ENCODE data around the gene AAMDC. TPM values are rescaled to one million over a fixed set of nuclear protein-coding genes. Genes with fewer than 3 reads are reported as not detected.
"Not testable (repeated sequence)": the region's sequence is repeated elsewhere in the genome, so short reads cannot be mapped to it uniquely, and the experiment has no call there.

The AAMDC gene
- total RNA-seq, 1 donor from 2014 or later = 17.8 TPM

DNA sequence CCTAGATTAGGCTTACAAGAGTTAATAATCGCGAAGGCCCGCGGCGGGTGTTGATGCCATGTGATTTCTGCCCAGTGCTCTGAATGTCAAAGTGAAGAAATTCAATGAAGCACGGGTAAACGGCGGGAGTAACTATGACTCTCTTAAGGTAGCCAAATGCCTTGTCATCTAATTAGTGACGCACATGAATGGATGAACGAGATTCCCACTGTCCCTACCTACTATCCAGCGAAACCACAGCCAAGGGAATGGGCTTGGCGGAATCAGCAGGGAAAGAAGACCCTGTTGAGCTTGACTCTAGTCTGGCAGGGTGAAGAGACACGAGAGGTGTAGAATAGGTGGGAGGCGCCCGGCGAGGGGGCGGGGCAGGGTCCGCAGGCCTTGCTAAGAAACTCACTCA is 65.5 kb downstream of the AAMDC start:
- Mint-ChIP-seq H3K4me3 (no peak overlapping the region), H3K27me3 (ENCODE audit: low read depth) (no peaks in the 10 kb centered on the region), H3K9me3 (no peaks in the 10 kb centered on the region), H3K36me3 (ENCODE audit: low read depth) (peaks cover 25% of the 10 kb centered on the region), H3K4me1 (no peaks in the 10 kb centered on the region), H3K27ac (ENCODE audit: unreplicated experiment) (no peak overlapping the region)
- TF ChIP-seq, protein P1, sequence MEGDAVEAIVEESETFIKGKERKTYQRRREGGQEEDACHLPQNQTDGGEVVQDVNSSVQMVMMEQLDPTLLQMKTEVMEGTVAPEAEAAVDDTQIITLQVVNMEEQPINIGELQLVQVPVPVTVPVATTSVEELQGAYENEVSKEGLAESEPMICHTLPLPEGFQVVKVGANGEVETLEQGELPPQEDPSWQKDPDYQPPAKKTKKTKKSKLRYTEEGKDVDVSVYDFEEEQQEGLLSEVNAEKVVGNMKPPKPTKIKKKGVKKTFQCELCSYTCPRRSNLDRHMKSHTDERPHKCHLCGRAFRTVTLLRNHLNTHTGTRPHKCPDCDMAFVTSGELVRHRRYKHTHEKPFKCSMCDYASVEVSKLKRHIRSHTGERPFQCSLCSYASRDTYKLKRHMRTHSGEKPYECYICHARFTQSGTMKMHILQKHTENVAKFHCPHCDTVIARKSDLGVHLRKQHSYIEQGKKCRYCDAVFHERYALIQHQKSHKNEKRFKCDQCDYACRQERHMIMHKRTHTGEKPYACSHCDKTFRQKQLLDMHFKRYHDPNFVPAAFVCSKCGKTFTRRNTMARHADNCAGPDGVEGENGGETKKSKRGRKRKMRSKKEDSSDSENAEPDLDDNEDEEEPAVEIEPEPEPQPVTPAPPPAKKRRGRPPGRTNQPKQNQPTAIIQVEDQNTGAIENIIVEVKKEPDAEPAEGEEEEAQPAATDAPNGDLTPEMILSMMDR (conservative IDR thresholded peaks at IDR 0.05) = no peak
- no peak for DNase-seq (ENCODE audit: low read depth, low spot score)

DNA sequence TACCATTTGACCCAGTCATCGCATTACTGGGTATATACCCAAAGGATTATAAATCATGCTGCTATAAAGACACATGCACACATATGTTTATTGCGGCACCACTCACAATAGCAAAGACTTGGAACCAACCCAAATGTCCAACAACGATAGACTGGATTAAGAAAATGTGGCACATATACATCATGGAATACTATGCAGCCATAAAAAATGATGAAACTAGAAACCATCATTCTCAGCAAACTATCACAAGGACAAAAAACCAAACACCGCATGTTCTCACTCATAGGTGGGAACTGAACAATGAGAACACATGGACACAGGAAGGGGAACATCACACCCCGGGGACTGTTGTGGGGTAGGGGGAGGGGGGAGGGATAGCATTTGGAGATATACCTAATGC is 68.1 kb downstream of the AAMDC start:
- H3K9me3 Mint-ChIP-seq; H3K27ac Mint-ChIP-seq (ENCODE audit: unreplicated experiment); H3K4me1 Mint-ChIP-seq; DNase-seq (ENCODE audit: low read depth, low spot score); H3K4me3 Mint-ChIP-seq; H3K27me3 Mint-ChIP-seq (ENCODE audit: low read depth): not testable (repeated sequence)
- peaks cover 29% of the 10 kb centered on the region for H3K36me3 Mint-ChIP-seq (ENCODE audit: low read depth)

DNA sequence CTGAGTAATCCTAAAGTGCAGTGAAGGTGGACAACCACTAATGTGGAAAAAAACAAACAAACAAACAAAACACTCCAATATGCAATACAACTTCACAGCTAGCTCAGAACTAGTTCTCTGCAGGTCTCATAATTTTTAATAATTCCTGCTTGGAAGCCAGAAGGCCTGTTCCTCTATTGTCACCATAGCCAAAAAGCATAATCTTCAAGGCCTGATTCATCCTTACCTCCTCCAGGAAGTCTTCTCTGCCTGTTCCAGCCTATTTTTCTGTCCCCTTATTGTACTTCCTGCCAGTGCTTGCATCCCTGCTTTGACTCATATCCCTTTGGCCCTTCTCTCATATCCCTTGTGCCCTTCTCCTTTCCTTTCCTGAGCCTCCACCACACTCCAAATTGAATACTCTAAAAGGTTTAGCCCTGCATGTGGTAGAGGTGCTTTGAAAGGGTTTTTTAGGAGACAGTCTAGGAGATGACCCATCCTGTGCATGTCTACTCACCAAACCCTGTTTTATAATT is 69.2 kb downstream of the AAMDC start:
- H3K27ac Mint-ChIP-seq (ENCODE audit: unreplicated experiment); H3K27me3 Mint-ChIP-seq (ENCODE audit: low read depth); H3K4me3 Mint-ChIP-seq; H3K4me1 Mint-ChIP-seq; H3K9me3 Mint-ChIP-seq; DNase-seq (ENCODE audit: low read depth, low spot score): not testable (repeated sequence)
- H3K36me3 Mint-ChIP-seq (ENCODE audit: low read depth) = peaks cover 29% of the 10 kb centered on the region

DNA sequence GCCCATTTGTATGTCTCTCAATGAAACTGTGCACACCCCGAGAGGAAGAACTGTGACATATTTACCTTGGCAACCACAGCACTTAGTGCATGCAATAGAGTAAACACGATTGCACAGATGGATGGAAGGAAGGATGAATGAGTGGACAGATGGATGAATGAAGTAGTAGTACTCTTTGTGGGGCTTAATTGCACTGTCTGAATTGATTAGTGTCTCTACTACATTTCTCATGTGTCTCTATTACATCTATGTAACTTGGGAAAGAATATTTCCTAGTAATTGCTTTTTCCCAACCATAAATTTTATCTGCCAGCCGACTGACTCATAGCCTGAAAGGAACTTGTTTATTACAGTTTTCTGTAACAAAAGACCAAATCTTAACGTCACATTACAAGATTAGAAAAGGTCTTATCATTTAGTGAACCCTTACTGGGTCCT is 69.7 kb downstream of the AAMDC start:
- peaks cover 29% of the 10 kb centered on the region for H3K36me3 Mint-ChIP-seq (ENCODE audit: low read depth)
- H3K4me3 Mint-ChIP-seq; H3K4me1 Mint-ChIP-seq; H3K9me3 Mint-ChIP-seq; DNase-seq (ENCODE audit: low read depth, low spot score); H3K27me3 Mint-ChIP-seq (ENCODE audit: low read depth); H3K27ac Mint-ChIP-seq (ENCODE audit: unreplicated experiment): not testable (repeated sequence)

DNA sequence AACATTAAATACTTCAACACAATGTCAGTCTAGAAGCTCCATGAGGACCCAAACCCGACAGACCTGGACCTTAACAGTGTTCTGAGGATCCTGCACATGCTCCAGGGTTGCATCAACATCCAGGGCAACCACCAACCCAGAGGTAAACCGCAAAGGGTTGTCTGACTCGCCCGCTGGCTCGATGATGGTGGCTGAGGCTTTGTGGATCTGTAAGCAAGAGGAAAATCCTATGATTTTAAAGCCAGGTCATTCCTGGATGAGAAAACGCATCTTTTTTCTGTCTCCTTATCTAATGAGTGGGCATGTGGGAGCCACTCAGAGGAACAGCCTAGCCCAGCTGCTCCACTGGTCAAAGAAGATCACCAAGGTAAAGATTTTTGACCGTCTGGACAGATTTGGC is 70.3 kb downstream of the AAMDC start:
- not testable (repeated sequence) for H3K4me1 Mint-ChIP-seq; DNase-seq (ENCODE audit: low read depth, low spot score); H3K9me3 Mint-ChIP-seq; H3K27me3 Mint-ChIP-seq (ENCODE audit: low read depth); H3K4me3 Mint-ChIP-seq
- Mint-ChIP-seq H3K36me3 (ENCODE audit: low read depth) (peaks cover 25% of the 10 kb centered on the region), H3K27ac (ENCODE audit: unreplicated experiment) (peak overlapping the region; percentile 19)

DNA sequence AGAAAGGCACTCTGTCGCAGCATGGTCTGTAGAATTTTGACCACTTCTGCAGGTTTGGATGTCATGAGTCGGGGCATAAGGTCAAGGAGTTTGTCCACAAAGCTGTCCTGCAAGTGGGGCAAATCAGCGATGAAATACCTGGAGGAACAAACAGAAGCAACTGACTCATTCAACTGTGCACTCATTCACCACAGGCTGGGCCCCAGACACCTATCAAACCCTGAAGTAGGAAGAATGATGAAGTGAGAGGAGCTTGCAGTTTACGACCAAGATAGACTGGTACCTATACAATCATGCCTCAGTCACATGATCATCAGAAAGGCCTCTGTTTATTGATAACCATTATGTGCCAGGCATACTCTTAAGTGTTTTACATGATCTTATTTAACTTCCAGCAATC is 70.8 kb downstream of the AAMDC start:
- not testable (repeated sequence) for H3K27me3 Mint-ChIP-seq (ENCODE audit: low read depth); H3K9me3 Mint-ChIP-seq; DNase-seq (ENCODE audit: low read depth, low spot score); H3K4me1 Mint-ChIP-seq; H3K27ac Mint-ChIP-seq (ENCODE audit: unreplicated experiment); H3K4me3 Mint-ChIP-seq
- peaks cover 22% of the 10 kb centered on the region for H3K36me3 Mint-ChIP-seq (ENCODE audit: low read depth)

DNA sequence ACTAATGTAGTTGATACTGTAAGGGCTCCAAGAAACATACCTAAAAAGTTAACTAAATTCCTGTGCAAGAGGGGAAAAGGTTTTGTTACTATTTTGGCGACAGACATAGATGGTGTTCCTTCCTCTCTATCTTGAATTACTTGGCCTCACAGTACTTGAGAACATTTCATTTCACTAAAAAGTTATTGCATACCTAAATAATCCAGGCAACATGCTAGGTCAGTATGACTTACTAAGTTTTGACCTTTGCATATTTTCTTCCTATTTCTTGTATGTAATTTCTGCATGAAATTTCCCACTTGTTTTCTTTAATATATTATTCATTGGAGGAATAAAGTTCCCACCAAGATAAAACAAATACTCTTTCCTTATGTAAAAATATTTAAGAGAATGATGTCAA is 74.0 kb downstream of the AAMDC start:
- H3K9me3 Mint-ChIP-seq; H3K27me3 Mint-ChIP-seq (ENCODE audit: low read depth); H3K27ac Mint-ChIP-seq (ENCODE audit: unreplicated experiment); H3K4me3 Mint-ChIP-seq; H3K4me1 Mint-ChIP-seq; DNase-seq (ENCODE audit: low read depth, low spot score): not testable (repeated sequence)
- H3K36me3 Mint-ChIP-seq (ENCODE audit: low read depth) = peaks cover 13% of the 10 kb centered on the region

DNA sequence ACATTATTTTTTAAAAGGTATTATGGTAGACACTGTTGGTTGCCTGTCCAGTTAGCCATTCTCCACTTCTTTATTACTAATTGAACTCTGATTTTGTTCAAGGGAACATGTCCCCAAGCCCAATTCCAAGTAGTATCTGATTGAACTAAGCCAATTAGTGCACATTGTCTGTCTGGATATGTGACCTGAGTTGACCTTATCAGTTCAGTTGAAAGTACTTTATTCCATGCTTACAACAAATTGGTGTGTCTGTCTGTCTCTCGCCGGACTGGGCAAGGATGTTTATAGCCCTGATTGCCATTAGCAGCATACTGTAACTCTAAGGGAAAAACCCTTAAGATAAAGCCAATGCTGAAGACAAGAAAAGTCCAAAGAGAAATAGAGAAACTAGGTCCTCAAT is 87.9 kb downstream of the AAMDC start:
- H3K4me1 Mint-ChIP-seq = no peaks in the 10 kb centered on the region
- TF ChIP-seq, protein P1 (conservative IDR thresholded peaks at IDR 0.05) = no peak
- no peaks in the 10 kb centered on the region for H3K27me3 Mint-ChIP-seq (ENCODE audit: low read depth)
- no peak for DNase-seq (ENCODE audit: low read depth, low spot score)
- H3K27ac Mint-ChIP-seq (ENCODE audit: unreplicated experiment) = no peak overlapping the region
- no peaks in the 10 kb centered on the region for H3K9me3 Mint-ChIP-seq
- no peak overlapping the region for H3K4me3 Mint-ChIP-seq
- peaks cover 2% of the 10 kb centered on the region for H3K36me3 Mint-ChIP-seq (ENCODE audit: low read depth)

DNA sequence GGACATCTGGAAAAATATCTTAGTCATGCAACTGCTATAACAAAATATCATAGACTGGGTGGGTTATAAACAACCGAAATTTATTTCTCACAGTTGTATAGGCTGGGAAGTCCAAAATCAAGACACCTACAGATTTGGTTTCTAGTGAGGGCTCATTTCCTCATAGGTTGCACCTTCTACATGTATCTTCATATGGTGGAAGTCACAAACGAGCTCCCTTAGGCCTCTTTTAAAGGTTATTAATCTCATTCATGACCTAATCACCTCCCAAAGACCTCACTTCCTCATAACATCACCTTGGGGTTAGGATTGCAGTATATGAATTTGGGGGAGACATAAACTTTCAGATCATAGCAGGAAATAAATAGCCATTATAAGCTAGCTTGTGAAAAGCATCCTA is 88.3 kb downstream of the AAMDC start:
- peaks cover 2% of the 10 kb centered on the region for H3K36me3 Mint-ChIP-seq (ENCODE audit: low read depth)
- TF ChIP-seq, protein P1 (conservative IDR thresholded peaks at IDR 0.05) = no peak
- no peak overlapping the region for H3K27ac Mint-ChIP-seq (ENCODE audit: unreplicated experiment)
- no peak overlapping the region for H3K4me3 Mint-ChIP-seq
- no peaks in the 10 kb centered on the region for H3K4me1 Mint-ChIP-seq
- H3K27me3 Mint-ChIP-seq (ENCODE audit: low read depth) = no peaks in the 10 kb centered on the region
- H3K9me3 Mint-ChIP-seq = no peaks in the 10 kb centered on the region
- DNase-seq (ENCODE audit: low read depth, low spot score) = no peak

DNA sequence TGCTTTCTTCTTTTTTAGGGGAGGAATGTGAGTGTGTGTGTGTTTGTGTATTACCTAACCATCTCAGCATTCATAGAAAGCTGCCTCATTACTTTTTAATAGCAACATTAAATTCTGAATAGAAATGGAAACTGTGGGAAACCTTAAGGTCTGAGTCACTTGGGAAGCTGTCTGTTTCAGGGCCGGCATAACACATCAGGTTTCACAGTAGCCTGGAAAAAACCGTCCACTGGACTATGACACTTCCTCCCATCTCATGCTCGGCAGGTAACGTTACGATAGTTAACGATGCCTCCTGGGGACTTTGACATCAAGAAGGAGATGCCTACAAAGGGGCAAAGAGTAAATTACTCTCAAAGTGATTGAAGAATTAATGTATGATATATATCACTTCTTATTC is 89.9 kb downstream of the AAMDC start:
- not testable (repeated sequence) for H3K9me3 Mint-ChIP-seq; DNase-seq (ENCODE audit: low read depth, low spot score); H3K4me1 Mint-ChIP-seq; H3K27ac Mint-ChIP-seq (ENCODE audit: unreplicated experiment); H3K4me3 Mint-ChIP-seq; H3K36me3 Mint-ChIP-seq (ENCODE audit: low read depth); H3K27me3 Mint-ChIP-seq (ENCODE audit: low read depth)

DNA sequence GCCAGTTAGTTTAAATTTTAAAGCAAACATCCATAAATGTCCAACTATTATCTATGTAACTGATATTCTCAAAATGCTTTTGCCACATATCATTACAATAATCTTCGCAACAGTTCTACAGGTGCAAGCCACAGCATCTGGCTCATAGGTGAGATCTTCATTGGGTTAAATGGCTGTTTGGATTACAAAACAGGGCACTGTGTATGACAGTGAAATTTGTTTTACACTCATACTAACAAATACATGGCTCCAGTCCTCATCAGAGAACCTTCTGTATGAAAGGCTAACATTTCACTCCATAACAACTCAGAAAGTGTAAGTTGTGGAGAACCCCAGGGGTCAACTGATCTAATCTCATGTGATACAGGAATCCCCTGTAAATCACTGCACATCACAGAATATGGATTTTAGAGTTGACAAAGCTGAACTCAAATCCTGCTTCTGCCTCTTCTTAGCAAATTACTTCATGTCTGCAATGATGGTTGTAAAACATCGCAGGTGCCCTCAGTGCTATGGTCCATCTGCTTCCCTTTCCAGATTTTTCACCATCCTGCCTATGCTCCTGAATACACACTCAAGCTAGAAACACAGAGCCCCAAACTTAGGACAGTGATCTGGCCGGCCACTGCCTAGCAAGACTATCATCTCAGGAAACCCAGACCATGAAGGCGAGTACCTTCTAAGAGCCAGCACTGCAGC is 92.8 kb downstream of the AAMDC start:
- not testable (repeated sequence) for H3K27ac Mint-ChIP-seq (ENCODE audit: unreplicated experiment); H3K27me3 Mint-ChIP-seq (ENCODE audit: low read depth); H3K4me1 Mint-ChIP-seq; H3K9me3 Mint-ChIP-seq; H3K4me3 Mint-ChIP-seq; DNase-seq (ENCODE audit: low read depth, low spot score); H3K36me3 Mint-ChIP-seq (ENCODE audit: low read depth)
